Measurements from ENCODE around the gene SPTBN1.

SPTBN1 gene

GRCh38 chr2:54570925-54571694 lies 115.0 kb downstream of the SPTBN1 start:
- no peaks in the 10 kb centered on the region for H3K36me3 ChIP-seq (ENCODE audit: control insufficient read depth, insufficient read depth, low read length)
- H3K4me1 ChIP-seq (ENCODE audit: control insufficient read depth, insufficient read depth, low read length) = peaks cover 33% of the 10 kb centered on the region
- no peaks in the 10 kb centered on the region for H3K27me3 ChIP-seq (ENCODE audit: control insufficient read depth, insufficient read depth, low read length)
- peak overlapping the region; percentile 14 for H3K27ac ChIP-seq (ENCODE audit: low read depth, low read length)
- no peak overlapping the region for H3K9ac ChIP-seq (ENCODE audit: low read length)
- H3K4me3 ChIP-seq (ENCODE audit: low read length) = peak overlapping the region; percentile 33

GRCh38 chr2:54572262-54572635 lies 116.1 kb downstream of the SPTBN1 start:
- Histone ChIP-seq H3K4me3 (ENCODE audit: low read length) (no peak overlapping the region), H3K9ac (ENCODE audit: low read length) (no peak overlapping the region), H3K27ac (ENCODE audit: low read depth, low read length) (peak overlapping the region; percentile 67), H3K36me3 (ENCODE audit: control insufficient read depth, insufficient read depth, low read length) (no peaks in the 10 kb centered on the region), H3K27me3 (ENCODE audit: control insufficient read depth, insufficient read depth, low read length) (no peaks in the 10 kb centered on the region), H3K4me1 (ENCODE audit: control insufficient read depth, insufficient read depth, low read length) (peaks cover 38% of the 10 kb centered on the region)

GRCh38 chr2:54572636-54573536 lies 116.8 kb downstream of the SPTBN1 start:
- Histone ChIP-seq H3K36me3 (ENCODE audit: control insufficient read depth, insufficient read depth, low read length) (no peaks in the 10 kb centered on the region), H3K4me1 (ENCODE audit: control insufficient read depth, insufficient read depth, low read length) (peaks cover 43% of the 10 kb centered on the region), H3K9ac (ENCODE audit: low read length) (peak overlapping the region; percentile 21), H3K27me3 (ENCODE audit: control insufficient read depth, insufficient read depth, low read length) (no peaks in the 10 kb centered on the region), H3K27ac (ENCODE audit: low read depth, low read length) (peak overlapping the region; percentile 67), H3K4me3 (ENCODE audit: low read length) (peak overlapping the region; percentile 29)

GRCh38 chr2:54573537-54573919 lies 117.4 kb downstream of the SPTBN1 start:
- no peak overlapping the region for H3K9ac ChIP-seq (ENCODE audit: low read length)
- no peaks in the 10 kb centered on the region for H3K27me3 ChIP-seq (ENCODE audit: control insufficient read depth, insufficient read depth, low read length)
- no peaks in the 10 kb centered on the region for H3K36me3 ChIP-seq (ENCODE audit: control insufficient read depth, insufficient read depth, low read length)
- no peak overlapping the region for H3K27ac ChIP-seq (ENCODE audit: low read depth, low read length)
- H3K4me1 ChIP-seq (ENCODE audit: control insufficient read depth, insufficient read depth, low read length) = peaks cover 48% of the 10 kb centered on the region
- no peak overlapping the region for H3K4me3 ChIP-seq (ENCODE audit: low read length)

DNA sequence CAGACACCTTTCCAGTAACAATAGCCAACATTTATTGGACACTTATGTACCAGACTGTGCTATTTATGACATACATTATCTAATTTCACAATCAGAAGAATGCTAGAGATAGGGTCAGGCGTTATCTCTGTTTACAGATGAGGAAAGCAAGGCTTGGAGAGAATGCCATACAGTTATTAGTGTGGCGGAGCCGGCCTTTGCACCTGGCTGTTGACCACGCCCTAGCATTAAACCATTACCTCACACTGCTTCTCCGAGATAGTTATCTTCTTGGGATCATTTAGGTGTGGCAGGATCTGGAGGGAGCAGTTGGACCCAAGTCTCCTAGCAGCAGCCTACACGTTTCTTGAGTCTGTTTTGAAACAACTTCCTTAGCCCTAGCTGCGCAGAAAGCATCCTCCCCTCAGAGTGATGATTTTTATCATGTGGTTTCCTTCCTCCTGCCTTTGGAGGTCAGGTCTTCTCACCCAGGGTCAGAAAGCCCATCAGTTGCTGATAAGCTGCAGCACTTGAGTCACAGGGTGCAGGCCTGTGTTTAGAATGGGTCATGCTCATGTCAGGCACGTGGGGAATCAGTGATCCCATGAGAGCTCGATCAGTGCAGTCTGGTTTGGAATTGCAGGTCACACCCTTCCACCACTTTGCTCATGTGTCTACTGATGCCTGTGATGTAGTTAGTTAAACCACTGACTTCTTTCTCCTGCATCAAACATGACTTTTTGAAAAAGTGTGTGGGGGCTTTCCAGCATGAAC lies 118.2 kb downstream of the SPTBN1 start:
- Histone ChIP-seq H3K9ac (ENCODE audit: low read length) (no peak overlapping the region), H3K4me1 (ENCODE audit: control insufficient read depth, insufficient read depth, low read length) (peaks cover 43% of the 10 kb centered on the region), H3K27ac (ENCODE audit: low read depth, low read length) (no peak overlapping the region), H3K4me3 (ENCODE audit: low read length) (no peak overlapping the region), H3K36me3 (ENCODE audit: control insufficient read depth, insufficient read depth, low read length) (no peaks in the 10 kb centered on the region), H3K27me3 (ENCODE audit: control insufficient read depth, insufficient read depth, low read length) (no peaks in the 10 kb centered on the region)

- H3K9ac ChIP-seq (ENCODE audit: low read length) = no peak overlapping the region
- H3K36me3 ChIP-seq (ENCODE audit: control insufficient read depth, insufficient read depth, low read length) = no peaks in the 10 kb centered on the region
- H3K27ac ChIP-seq (ENCODE audit: low read depth, low read length) = no peak overlapping the region
- H3K4me3 ChIP-seq (ENCODE audit: low read length) = no peak overlapping the region
- H3K27me3 ChIP-seq (ENCODE audit: control insufficient read depth, insufficient read depth, low read length) = no peaks in the 10 kb centered on the region
- H3K4me1 ChIP-seq (ENCODE audit: control insufficient read depth, insufficient read depth, low read length) = peaks cover 42% of the 10 kb centered on the region
Measured at GRCh38 chr2:54574860-54575247, 118.7 kb downstream of the SPTBN1 start.

DNA sequence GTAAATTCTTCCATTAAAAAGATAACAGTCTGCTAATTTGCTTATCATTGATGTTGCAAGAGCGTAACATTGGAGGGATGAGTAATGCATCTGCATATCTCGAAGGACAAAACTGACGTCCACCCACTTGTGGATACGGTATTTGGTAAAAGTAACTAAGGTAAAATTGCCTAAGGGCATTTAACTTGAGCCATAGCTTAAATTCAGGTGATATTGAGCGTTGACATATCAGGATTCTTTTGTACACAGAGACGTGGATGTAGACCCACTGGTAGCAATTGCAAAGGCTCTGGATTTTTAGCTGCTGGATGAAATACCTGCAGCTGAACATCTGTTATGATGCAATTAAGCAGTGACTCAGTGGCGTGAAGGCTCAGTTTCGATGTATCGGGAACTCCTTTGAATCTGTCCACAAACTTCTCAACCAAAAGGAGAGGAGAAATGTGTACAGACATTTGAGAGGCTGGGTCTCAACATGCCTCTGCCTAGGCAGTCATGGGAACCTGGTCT lies 119.3 kb downstream of the SPTBN1 start:
- H3K4me1 ChIP-seq (ENCODE audit: control insufficient read depth, insufficient read depth, low read length) = peaks cover 36% of the 10 kb centered on the region
- no peak overlapping the region for H3K9ac ChIP-seq (ENCODE audit: low read length)
- H3K27ac ChIP-seq (ENCODE audit: low read depth, low read length) = no peak overlapping the region
- no peaks in the 10 kb centered on the region for H3K36me3 ChIP-seq (ENCODE audit: control insufficient read depth, insufficient read depth, low read length)
- H3K4me3 ChIP-seq (ENCODE audit: low read length) = no peak overlapping the region
- no peaks in the 10 kb centered on the region for H3K27me3 ChIP-seq (ENCODE audit: control insufficient read depth, insufficient read depth, low read length)

GRCh38 chr2:54577035-54577434 lies 120.9 kb downstream of the SPTBN1 start:
- H3K27ac ChIP-seq (ENCODE audit: low read depth, low read length) = no peak overlapping the region
- no peak overlapping the region for H3K4me3 ChIP-seq (ENCODE audit: low read length)
- H3K36me3 ChIP-seq (ENCODE audit: control insufficient read depth, insufficient read depth, low read length) = no peaks in the 10 kb centered on the region
- H3K9ac ChIP-seq (ENCODE audit: low read length) = no peak overlapping the region
- H3K4me1 ChIP-seq (ENCODE audit: control insufficient read depth, insufficient read depth, low read length) = peaks cover 23% of the 10 kb centered on the region
- H3K27me3 ChIP-seq (ENCODE audit: control insufficient read depth, insufficient read depth, low read length) = no peaks in the 10 kb centered on the region

DNA sequence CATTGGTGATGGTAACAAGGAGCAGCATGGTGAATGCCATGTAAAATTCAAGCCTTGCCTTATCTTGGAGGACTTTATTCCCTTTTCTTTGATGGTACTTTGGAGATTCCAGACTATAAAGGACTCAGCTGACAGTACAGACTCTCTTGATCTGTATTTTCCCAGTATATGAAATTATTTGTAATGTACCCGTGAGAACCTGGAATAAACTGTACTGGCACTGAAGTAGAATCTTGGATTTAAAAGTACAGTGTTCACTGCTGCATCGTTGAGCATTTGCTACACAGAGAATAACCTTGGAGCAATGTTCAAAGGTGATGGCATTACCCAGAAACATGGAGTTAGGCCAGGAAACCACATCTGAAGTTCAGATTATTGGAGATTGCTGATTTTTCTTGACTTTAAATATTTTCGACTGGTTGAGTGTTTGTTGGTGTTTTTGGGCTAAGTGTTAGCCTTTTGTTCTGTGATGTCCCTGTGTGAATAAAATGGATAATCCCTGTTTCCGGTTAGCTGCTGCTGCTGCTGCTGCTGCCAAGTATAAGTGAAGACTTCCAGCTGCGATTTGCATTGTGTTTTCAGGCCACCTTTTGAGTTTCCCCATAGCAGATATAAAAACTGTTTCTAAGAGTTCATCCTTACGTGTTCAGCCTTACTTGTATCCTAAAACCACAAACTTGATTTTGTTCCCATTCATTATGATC lies 122.0 kb downstream of the SPTBN1 start:
- Histone ChIP-seq H3K4me3 (ENCODE audit: low read length) (no peak overlapping the region), H3K27me3 (ENCODE audit: control insufficient read depth, insufficient read depth, low read length) (no peaks in the 10 kb centered on the region), H3K9ac (ENCODE audit: low read length) (no peak overlapping the region), H3K4me1 (ENCODE audit: control insufficient read depth, insufficient read depth, low read length) (peaks cover 15% of the 10 kb centered on the region), H3K27ac (ENCODE audit: low read depth, low read length) (peak overlapping the region; percentile 38), H3K36me3 (ENCODE audit: control insufficient read depth, insufficient read depth, low read length) (no peaks in the 10 kb centered on the region)

DNA sequence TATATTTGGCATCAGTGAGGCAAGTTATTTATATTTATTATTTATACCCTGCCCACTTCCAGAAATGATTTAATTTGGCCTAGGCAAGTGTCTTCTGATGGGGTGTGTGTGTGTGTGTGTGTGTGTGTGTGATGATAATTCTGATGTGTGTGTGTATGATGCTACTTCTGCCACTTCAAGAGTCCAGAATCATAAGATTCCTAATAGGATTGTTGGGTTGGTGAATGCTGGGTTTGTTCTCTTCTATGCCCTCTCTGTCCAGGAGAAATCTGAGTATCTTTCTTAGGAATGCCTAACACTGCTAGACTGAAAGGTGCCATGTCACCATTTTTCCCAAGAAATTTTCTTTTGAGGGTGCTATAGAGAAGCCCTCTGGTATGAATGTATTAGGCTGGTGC lies 122.5 kb downstream of the SPTBN1 start:
- H3K4me1 ChIP-seq (ENCODE audit: control insufficient read depth, insufficient read depth, low read length) = peaks cover 15% of the 10 kb centered on the region

DNA sequence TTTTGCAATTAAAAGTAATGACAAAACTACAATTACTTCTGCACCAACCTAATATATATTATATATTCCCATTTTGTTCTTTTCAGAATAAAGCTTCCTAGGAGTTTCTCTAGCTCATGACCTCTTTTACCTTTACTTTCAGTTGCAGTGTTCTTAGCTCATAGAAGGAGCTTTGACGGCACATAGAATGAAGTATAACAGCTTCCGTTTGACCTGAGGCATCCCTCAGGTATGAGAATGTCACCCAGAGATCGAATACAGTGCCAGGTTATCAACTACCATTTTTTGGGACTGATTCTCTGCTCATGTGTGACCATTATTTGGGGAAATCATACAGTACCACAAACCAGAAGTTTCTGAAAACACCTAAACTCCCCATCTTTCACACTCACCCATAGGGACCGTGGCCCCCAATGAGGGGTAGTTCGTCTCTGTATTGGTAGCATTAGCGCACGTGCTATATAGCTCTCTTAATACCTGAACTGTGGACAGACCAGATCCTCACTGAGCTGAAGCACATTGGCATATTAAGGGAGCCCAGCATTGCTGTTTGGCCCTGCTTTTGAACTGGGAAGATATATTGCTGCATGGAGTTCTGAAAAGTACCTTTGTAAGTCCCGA lies 123.0 kb downstream of the SPTBN1 start:
- H3K36me3 ChIP-seq (ENCODE audit: control insufficient read depth, insufficient read depth, low read length) = no peaks in the 10 kb centered on the region
- H3K27me3 ChIP-seq (ENCODE audit: control insufficient read depth, insufficient read depth, low read length) = no peaks in the 10 kb centered on the region
- peaks cover 15% of the 10 kb centered on the region for H3K4me1 ChIP-seq (ENCODE audit: control insufficient read depth, insufficient read depth, low read length)
- no peak overlapping the region for H3K9ac ChIP-seq (ENCODE audit: low read length)
- no peak overlapping the region for H3K27ac ChIP-seq (ENCODE audit: low read depth, low read length)
- no peak overlapping the region for H3K4me3 ChIP-seq (ENCODE audit: low read length)

More for the DNA sequence above, 122.5 kb downstream of the SPTBN1 start:
- no peak overlapping the region for H3K4me3 ChIP-seq (ENCODE audit: low read length)
- H3K9ac ChIP-seq (ENCODE audit: low read length) = no peak overlapping the region
- H3K27me3 ChIP-seq (ENCODE audit: control insufficient read depth, insufficient read depth, low read length) = no peaks in the 10 kb centered on the region
- H3K36me3 ChIP-seq (ENCODE audit: control insufficient read depth, insufficient read depth, low read length) = no peaks in the 10 kb centered on the region
- no peak overlapping the region for H3K27ac ChIP-seq (ENCODE audit: low read depth, low read length)

Measured in rectal smooth muscle tissue (tissue), 1 donor.